ENCODE measurements around the gene ZNF200.
A peak's percentile ranks its signal among the peaks of the same experiment; 100 is the strongest.
"Not testable (repeated sequence)": the region's sequence is repeated elsewhere in the genome, so short reads cannot be mapped to it uniquely, and the experiment has no call there.

Gene ZNF200

GRCh38 chr16:3188925-3189825 is 45.8 kb downstream of the ZNF200 start:
- no peaks in the 10 kb centered on the region for H3K9me3 ChIP-seq (ENCODE audit: control insufficient read depth, low read length)
- 0 to 1% methylated on average over 61 of the region's 61 CpGs for WGBS, 2 experiments
- H3K27ac ChIP-seq (ENCODE audit: insufficient read depth, low read depth, low read length, poor library complexity, severe bottlenecking) = no peak overlapping the region
- H3K4me1 ChIP-seq (ENCODE audit: control insufficient read depth, insufficient read depth, low read length) = no peaks in the 10 kb centered on the region
- peak overlapping the region; percentile 61 for H3K4me3 ChIP-seq (ENCODE audit: insufficient read depth, low read depth, low read length)
- H3K27me3 ChIP-seq (ENCODE audit: control insufficient read depth, insufficient read depth, low read length, poor library complexity, severe bottlenecking) = peaks cover 84% of the 10 kb centered on the region
- H3K36me3 ChIP-seq (ENCODE audit: control insufficient read depth, insufficient read depth, low read length) = no peaks in the 10 kb centered on the region

- peaks cover 90% of the 10 kb centered on the region for H3K27me3 ChIP-seq (ENCODE audit: control insufficient read depth, insufficient read depth, low read length, poor library complexity, severe bottlenecking)
- no peak overlapping the region for H3K27ac ChIP-seq (ENCODE audit: insufficient read depth, low read depth, low read length, poor library complexity, severe bottlenecking)
- no peaks in the 10 kb centered on the region for H3K36me3 ChIP-seq (ENCODE audit: control insufficient read depth, insufficient read depth, low read length)
- no peaks in the 10 kb centered on the region for H3K9me3 ChIP-seq (ENCODE audit: control insufficient read depth, low read length)
- no peaks in the 10 kb centered on the region for H3K4me1 ChIP-seq (ENCODE audit: control insufficient read depth, insufficient read depth, low read length)
- peak overlapping the region; percentile 61 for H3K4me3 ChIP-seq (ENCODE audit: insufficient read depth, low read depth, low read length)
- 1% methylated on average over 13 of the region's 13 CpGs for WGBS, 2 experiments
These were observed 46.4 kb downstream of the ZNF200 start for GRCh38 chr16:3188675-3188924.

GRCh38 chr16:3187798-3188674 is 46.9 kb downstream of the ZNF200 start, which contains the start of gene OR1F1:
Gene OR1F1, plus strand, starts transcription at chr16:3188204.
- Histone ChIP-seq H3K4me1 (ENCODE audit: control insufficient read depth, insufficient read depth, low read length) (no peaks in the 10 kb centered on the region), H3K9me3 (ENCODE audit: control insufficient read depth, low read length) (no peaks in the 10 kb centered on the region), H3K4me3 (ENCODE audit: insufficient read depth, low read depth, low read length) (peak within 1 kb of the TSS; percentile 61), H3K27ac (ENCODE audit: insufficient read depth, low read depth, low read length, poor library complexity, severe bottlenecking) (no peak within 1 kb of the TSS), H3K36me3 (ENCODE audit: control insufficient read depth, insufficient read depth, low read length) (no peaks in the 10 kb centered on the region), H3K27me3 (ENCODE audit: control insufficient read depth, insufficient read depth, low read length, poor library complexity, severe bottlenecking) (peaks cover 90% of the 10 kb centered on the region)
- WGBS, 2 experiments = 1% methylated on average over 51 of the region's 51 CpGs

DNA sequence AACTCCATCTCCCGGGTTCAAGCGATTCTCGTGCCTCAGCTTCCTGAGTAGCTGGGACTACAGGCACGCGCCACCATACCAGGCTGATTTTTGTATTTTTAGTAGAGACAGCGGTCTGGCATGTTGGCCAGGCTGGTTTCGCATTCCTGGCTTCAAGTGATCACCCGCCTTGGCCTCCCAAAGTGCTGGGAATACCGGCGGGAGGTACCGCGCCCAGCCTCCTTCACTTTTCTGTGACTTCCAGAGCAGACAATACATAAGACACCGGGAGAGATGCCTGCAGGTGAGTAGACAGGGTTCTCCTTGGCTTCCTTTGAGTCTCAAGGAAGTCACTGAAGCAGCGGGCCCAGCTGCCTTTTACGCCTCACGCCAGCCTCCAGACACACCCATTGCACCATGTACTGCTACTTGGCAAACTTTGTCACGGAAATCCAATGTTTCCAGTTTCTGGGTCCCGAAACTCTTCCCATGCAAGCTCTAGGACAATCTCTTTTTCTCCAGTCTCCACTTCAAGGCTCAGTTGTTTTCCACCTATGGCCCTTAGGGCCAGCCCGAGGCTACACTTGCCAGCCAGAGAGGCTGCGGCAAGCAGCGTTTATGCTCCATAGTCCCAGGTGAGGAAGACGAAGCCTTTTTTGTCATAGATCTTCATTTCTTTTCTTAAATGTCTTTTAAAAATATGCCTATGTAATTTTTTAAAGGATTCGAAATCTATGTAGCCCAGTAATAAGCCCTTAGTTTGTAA is 47.8 kb downstream of the ZNF200 start:
- Histone ChIP-seq H3K9me3 (ENCODE audit: control insufficient read depth, low read length) (no peaks in the 10 kb centered on the region), H3K27ac (ENCODE audit: insufficient read depth, low read depth, low read length, poor library complexity, severe bottlenecking) (no peak overlapping the region), H3K4me3 (ENCODE audit: insufficient read depth, low read depth, low read length) (peak overlapping the region; percentile 14), H3K36me3 (ENCODE audit: control insufficient read depth, insufficient read depth, low read length) (no peaks in the 10 kb centered on the region), H3K27me3 (ENCODE audit: control insufficient read depth, insufficient read depth, low read length, poor library complexity, severe bottlenecking) (peaks cover 90% of the 10 kb centered on the region), H3K4me1 (ENCODE audit: control insufficient read depth, insufficient read depth, low read length) (no peaks in the 10 kb centered on the region)
- 86 to 90% methylated on average over 23 of the region's 23 CpGs for whole genome bisulfite sequencing, 2 experiments

GRCh38 chr16:3183445-3184139 is 51.4 kb downstream of the ZNF200 start:
- 2% methylated on average over 40 to 41 of the region's 42 CpGs for WGBS, 2 experiments
- H3K36me3 ChIP-seq (ENCODE audit: control insufficient read depth, insufficient read depth, low read length) = no peaks in the 10 kb centered on the region
- peaks cover 89% of the 10 kb centered on the region for H3K27me3 ChIP-seq (ENCODE audit: control insufficient read depth, insufficient read depth, low read length, poor library complexity, severe bottlenecking)
- H3K4me1 ChIP-seq (ENCODE audit: control insufficient read depth, insufficient read depth, low read length) = no peaks in the 10 kb centered on the region
- peak overlapping the region; percentile 49 for H3K4me3 ChIP-seq (ENCODE audit: insufficient read depth, low read depth, low read length)
- no peak overlapping the region for H3K27ac ChIP-seq (ENCODE audit: insufficient read depth, low read depth, low read length, poor library complexity, severe bottlenecking)
- no peaks in the 10 kb centered on the region for H3K9me3 ChIP-seq (ENCODE audit: control insufficient read depth, low read length)

DNA sequence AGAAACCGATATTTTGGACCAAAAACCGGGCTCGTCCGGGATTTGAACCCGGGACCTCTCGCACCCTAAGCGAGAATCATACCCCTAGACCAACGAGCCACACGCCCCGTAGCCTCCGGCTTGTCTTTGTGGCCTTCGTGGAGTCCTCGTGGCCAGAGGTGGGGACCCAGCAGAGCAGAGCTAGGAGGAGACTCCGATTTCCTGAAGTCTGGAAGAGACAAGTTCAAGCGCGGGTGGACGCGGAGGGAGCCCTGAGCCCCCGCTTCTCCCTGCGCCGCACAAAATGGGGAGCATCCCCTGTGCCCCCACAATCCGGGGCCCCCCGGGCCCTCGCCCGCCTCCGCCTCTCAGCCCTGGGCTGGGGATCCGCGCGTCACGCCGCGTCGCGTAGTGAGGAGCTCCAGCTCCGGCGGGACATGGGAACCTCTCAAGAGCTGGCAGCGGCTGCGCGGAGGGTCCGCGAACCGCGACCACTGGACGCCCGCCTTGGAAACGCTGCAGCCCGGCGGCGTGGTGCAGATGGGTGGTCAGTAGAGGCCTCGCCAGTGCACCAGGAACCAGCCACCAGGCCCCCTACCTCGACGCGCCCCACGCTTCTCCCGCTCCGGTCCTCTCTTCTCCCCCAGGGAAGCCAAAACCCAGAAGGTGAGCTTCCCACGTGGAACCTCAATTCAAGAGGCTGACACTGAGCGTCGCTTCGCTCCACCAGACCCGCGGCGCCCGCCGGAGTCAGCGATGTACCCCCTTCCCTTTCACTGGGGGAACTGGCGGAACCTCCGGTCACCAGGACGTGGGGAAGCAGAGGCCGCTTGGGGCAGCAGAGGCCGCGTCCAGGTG is 52.1 kb downstream of the ZNF200 start:
- Histone ChIP-seq H3K9me3 (ENCODE audit: control insufficient read depth, low read length) (no peaks in the 10 kb centered on the region), H3K4me1 (ENCODE audit: control insufficient read depth, insufficient read depth, low read length) (no peaks in the 10 kb centered on the region), H3K4me3 (ENCODE audit: insufficient read depth, low read depth, low read length) (peak overlapping the region; percentile 49), H3K27me3 (ENCODE audit: control insufficient read depth, insufficient read depth, low read length, poor library complexity, severe bottlenecking) (peaks cover 93% of the 10 kb centered on the region), H3K36me3 (ENCODE audit: control insufficient read depth, insufficient read depth, low read length) (no peaks in the 10 kb centered on the region), H3K27ac (ENCODE audit: insufficient read depth, low read depth, low read length, poor library complexity, severe bottlenecking) (no peak overlapping the region)
- WGBS, 2 experiments = 1% methylated on average over 72 of the region's 72 CpGs

GRCh38 chr16:3182293-3182607 is 52.7 kb downstream of the ZNF200 start:
- Histone ChIP-seq H3K4me3 (ENCODE audit: insufficient read depth, low read depth, low read length) (peak overlapping the region; percentile 49), H3K27me3 (ENCODE audit: control insufficient read depth, insufficient read depth, low read length, poor library complexity, severe bottlenecking) (peaks cover 93% of the 10 kb centered on the region)
- H3K36me3 ChIP-seq (ENCODE audit: control insufficient read depth, insufficient read depth, low read length); H3K4me1 ChIP-seq (ENCODE audit: control insufficient read depth, insufficient read depth, low read length); H3K27ac ChIP-seq (ENCODE audit: insufficient read depth, low read depth, low read length, poor library complexity, severe bottlenecking); H3K9me3 ChIP-seq (ENCODE audit: control insufficient read depth, low read length): not testable (repeated sequence)
- 36 to 41% methylated on average over 8 of the region's 8 CpGs for WGBS, 2 experiments

DNA sequence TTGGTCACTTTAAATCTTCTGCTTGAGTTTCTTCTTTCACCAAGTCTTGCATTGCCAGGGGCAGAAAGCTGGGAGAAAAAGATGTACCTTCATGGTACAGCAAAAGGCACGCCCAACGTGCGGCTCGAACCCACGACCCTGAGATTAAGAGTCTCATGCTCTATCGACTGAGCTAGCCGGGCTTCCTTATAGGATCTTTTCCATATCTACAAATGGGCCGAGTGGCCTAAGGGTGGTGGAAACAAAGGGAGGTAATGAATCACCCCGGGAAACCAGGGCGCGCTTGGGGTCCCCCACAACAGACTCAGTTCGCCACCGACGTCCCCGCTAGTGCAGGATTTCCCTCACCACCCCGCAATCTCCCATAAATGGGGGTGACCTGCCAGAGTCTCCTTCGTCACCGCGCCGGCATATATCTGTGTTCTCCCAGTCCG is 54.5 kb downstream of the ZNF200 start:
- WGBS, 2 experiments = 52% methylated on average over 21 of the region's 21 CpGs
- no peaks in the 10 kb centered on the region for H3K36me3 ChIP-seq (ENCODE audit: control insufficient read depth, insufficient read depth, low read length)
- no peak overlapping the region for H3K4me3 ChIP-seq (ENCODE audit: insufficient read depth, low read depth, low read length)
- peaks cover 93% of the 10 kb centered on the region for H3K27me3 ChIP-seq (ENCODE audit: control insufficient read depth, insufficient read depth, low read length, poor library complexity, severe bottlenecking)
- H3K4me1 ChIP-seq (ENCODE audit: control insufficient read depth, insufficient read depth, low read length) = no peaks in the 10 kb centered on the region
- H3K27ac ChIP-seq (ENCODE audit: insufficient read depth, low read depth, low read length, poor library complexity, severe bottlenecking) = no peak overlapping the region
- H3K9me3 ChIP-seq (ENCODE audit: control insufficient read depth, low read length) = no peaks in the 10 kb centered on the region

DNA sequence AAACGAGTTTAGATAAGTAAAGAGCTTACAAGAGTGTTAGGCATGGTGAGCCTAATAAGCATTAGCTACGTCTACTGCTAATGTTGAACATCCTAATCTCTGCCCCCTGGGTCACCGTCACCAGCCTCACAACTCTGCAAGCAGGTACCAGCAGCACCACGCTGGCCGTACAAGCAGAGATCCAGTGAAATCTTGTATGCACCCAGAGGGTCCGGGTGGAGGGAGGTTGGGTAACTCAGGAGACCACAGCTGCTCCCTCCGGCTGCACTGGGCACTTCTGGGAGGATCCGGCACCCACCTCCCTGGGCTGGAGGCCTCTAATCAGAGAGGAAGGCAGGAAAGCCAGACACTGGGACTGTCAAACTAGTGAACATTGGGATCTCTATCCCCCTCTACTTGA is 55.3 kb downstream of the ZNF200 start:
- 78 to 85% methylated on average over 8 of the region's 8 CpGs for WGBS, 2 experiments
- H3K4me3 ChIP-seq (ENCODE audit: insufficient read depth, low read depth, low read length) = no peak overlapping the region
- no peak overlapping the region for H3K27ac ChIP-seq (ENCODE audit: insufficient read depth, low read depth, low read length, poor library complexity, severe bottlenecking)
- no peaks in the 10 kb centered on the region for H3K36me3 ChIP-seq (ENCODE audit: control insufficient read depth, insufficient read depth, low read length)
- H3K27me3 ChIP-seq (ENCODE audit: control insufficient read depth, insufficient read depth, low read length, poor library complexity, severe bottlenecking) = peaks cover 99% of the 10 kb centered on the region
- H3K9me3 ChIP-seq (ENCODE audit: control insufficient read depth, low read length) = no peaks in the 10 kb centered on the region
- H3K4me1 ChIP-seq (ENCODE audit: control insufficient read depth, insufficient read depth, low read length) = peaks cover 7% of the 10 kb centered on the region
